HEK293T (cell line): ENCODE data around the gene GFRA1.

ENCODE experiments used
- CTCF ChIA-PET: fragments of 350-600 bp; formaldehyde crosslinking; extraction: SDS; loops from one replicate; lab custom pipeline; 2021; ENCODE audit warnings: antibody characterized with exemption, inconsistent platforms; lab: Yijun Ruan, JAX
- POLR2A ChIA-PET: fragments of 350-600 bp; formaldehyde crosslinking; extraction: SDS; loops from one replicate; lab custom pipeline; 2020; ENCODE audit warnings: antibody characterized with exemption, inconsistent platforms; lab: Yijun Ruan, JAX
- DNase-seq: peaks from one replicate; pipeline ENCODE4 v3.0.0; 2012; ENCODE audit warnings: mixed read lengths; ENCODE audit errors: extremely low spot score
- ARNT ChIP-seq: fragments of 450-650 bp; IDR thresholded peaks from 2 replicates; pipeline ENCODE4 v1.6.1; 2017; ENCODE audit warnings: mild to moderate bottlenecking
- BHLHE40 ChIP-seq: fragments of 450-650 bp; IDR thresholded peaks from 2 replicates; pipeline ENCODE4 v1.6.1; 2016; ENCODE audit warnings: mild to moderate bottlenecking, moderate library complexity, borderline replicate concordance
- CTBP1 ChIP-seq: fragments of 450-650 bp; IDR thresholded peaks from 2 replicates; pipeline ENCODE4 v1.6.1; 2016; ENCODE audit warnings: borderline replicate concordance
- ELF4 ChIP-seq: fragments of 450-650 bp; IDR thresholded peaks from 2 replicates; pipeline ENCODE4 v1.6.1; 2017; ENCODE audit warnings: antibody characterized with exemption
- FOXA1 ChIP-seq: fragments of 450-650 bp; IDR thresholded peaks from 2 replicates; pipeline ENCODE4 v1.6.1; 2016; ENCODE audit warnings: mild to moderate bottlenecking
- FOXK2 ChIP-seq: fragments of 450-650 bp; IDR thresholded peaks from 2 replicates; pipeline ENCODE4 v1.6.1; 2016; ENCODE audit warnings: mild to moderate bottlenecking
- FOXM1 ChIP-seq: fragments of 450-650 bp; IDR thresholded peaks from 2 replicates; pipeline ENCODE4 v1.6.1; 2017; ENCODE audit warnings: mild to moderate bottlenecking, borderline replicate concordance
- HDGF ChIP-seq: fragments of 450-650 bp; IDR thresholded peaks from 2 replicates; pipeline ENCODE4 v1.6.1; 2017; ENCODE audit warnings: antibody characterized with exemption, borderline replicate concordance
- L3MBTL2 ChIP-seq: fragments of 450-650 bp; conservative IDR thresholded peaks from 2 replicates; pipeline ENCODE4 v1.6.1; 2016; ENCODE audit warnings: mild to moderate bottlenecking
- LEF1 ChIP-seq: fragments of 450-650 bp; IDR thresholded peaks from 2 replicates; pipeline ENCODE4 v1.6.1; 2017; ENCODE audit warnings: mild to moderate bottlenecking, borderline replicate concordance
- NFRKB ChIP-seq: fragments of 450-650 bp; IDR thresholded peaks from 2 replicates; pipeline ENCODE4 v1.6.1; 2016; ENCODE audit warnings: mild to moderate bottlenecking, moderate library complexity
- SP1 ChIP-seq: fragments of 450-650 bp; IDR thresholded peaks from 2 replicates; pipeline ENCODE4 v1.6.1; 2017
- SUZ12 ChIP-seq: fragments of 450-650 bp; IDR thresholded peaks from 2 replicates; pipeline ENCODE4 v1.6.1; 2016; ENCODE audit warnings: mild to moderate bottlenecking
- TARDBP ChIP-seq: fragments of 450-650 bp; IDR thresholded peaks from 2 replicates; pipeline ENCODE4 v1.6.1; 2016
- ZNF384 ChIP-seq: fragments of 450-650 bp; IDR thresholded peaks from 2 replicates; pipeline ENCODE4 v1.6.1; 2016
- TF ChIP-seq, protein P1 (sequence below): fragments of 450-650 bp; IDR thresholded peaks from 2 replicates; pipeline ENCODE4 v1.6.1; 2016

The GFRA1 gene

DNA sequence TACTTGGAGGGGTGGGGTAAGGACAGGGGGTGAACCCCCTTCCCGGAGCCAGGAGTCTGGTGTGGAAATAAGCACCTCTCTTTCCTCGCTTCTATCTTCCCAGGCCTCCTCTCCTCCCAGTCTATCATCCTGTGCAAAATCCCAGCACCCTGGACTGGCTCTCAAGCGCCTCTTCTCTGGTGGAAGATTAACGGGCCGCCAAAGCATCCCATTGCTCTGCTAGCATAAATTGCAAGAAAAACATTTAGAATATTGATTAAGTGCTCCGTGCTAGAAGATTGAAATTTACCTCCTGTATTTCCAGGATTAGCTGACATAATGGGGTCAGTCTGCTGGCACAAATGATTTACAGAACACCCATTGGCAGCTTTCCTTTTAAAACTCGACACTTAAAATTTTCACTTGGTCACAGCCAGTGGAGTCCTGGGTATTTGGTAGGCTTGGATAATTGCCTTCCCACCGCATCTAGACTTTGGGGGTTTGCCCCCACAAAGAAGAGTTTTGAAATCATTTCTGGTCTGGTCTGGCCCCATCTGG lies 189.7 kb downstream of the GFRA1 start:
- TF ChIP-seq CTBP1 (no peak), HDGF (no peak)
- TF ChIP-seq, protein P1, sequence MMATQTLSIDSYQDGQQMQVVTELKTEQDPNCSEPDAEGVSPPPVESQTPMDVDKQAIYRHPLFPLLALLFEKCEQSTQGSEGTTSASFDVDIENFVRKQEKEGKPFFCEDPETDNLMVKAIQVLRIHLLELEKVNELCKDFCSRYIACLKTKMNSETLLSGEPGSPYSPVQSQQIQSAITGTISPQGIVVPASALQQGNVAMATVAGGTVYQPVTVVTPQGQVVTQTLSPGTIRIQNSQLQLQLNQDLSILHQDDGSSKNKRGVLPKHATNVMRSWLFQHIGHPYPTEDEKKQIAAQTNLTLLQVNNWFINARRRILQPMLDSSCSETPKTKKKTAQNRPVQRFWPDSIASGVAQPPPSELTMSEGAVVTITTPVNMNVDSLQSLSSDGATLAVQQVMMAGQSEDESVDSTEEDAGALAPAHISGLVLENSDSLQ, result no peak
- POLR2A ChIA-PET, result no interaction called here
- CTCF ChIA-PET, result no interaction called here
- DNase-seq, result no peak

DNA sequence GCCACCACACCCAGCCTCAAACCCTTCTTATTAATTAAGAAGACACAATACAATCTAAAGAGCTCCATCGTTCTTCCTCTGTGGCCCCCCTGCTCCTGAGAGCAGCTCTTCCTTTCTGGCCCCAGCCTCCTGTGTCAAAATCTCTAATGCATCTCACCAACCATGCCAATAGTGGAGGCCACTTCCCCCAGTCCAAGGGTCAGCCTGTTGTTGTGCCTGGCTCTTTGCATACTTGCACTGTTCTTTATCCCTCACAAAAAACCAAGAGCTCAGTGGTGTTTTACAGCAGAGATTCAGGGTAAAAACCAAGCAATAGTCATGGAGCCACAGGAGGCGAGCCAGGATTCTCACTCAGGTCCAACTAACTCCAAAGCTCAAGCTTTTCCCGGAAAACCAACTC lies 190.2 kb downstream of the GFRA1 start:
- TF ChIP-seq TARDBP, result no peak
- no peak for TF ChIP-seq BHLHE40
- TF ChIP-seq, protein P1, result no peak
- TF ChIP-seq NFRKB, result no peak
- TF ChIP-seq FOXK2, result no peak
- no peak for TF ChIP-seq HDGF
- TF ChIP-seq LEF1, result no peak
- no peak for TF ChIP-seq ARNT
- no peak for TF ChIP-seq ELF4
- no peak for TF ChIP-seq FOXM1
- no peak for TF ChIP-seq SP1
- TF ChIP-seq L3MBTL2, result no peak
- TF ChIP-seq SUZ12, result no peak
- TF ChIP-seq CTBP1, result no peak
- no peak for TF ChIP-seq ZNF384
- TF ChIP-seq FOXA1, result no peak
- DNase-seq, result no peak
- CTCF ChIA-PET, result interaction anchor here (0.6 kb wide), 1 partner anchor 1847 kb away, joined by 3 read pairs; no protein-coding TSS in a partner anchor

DNA sequence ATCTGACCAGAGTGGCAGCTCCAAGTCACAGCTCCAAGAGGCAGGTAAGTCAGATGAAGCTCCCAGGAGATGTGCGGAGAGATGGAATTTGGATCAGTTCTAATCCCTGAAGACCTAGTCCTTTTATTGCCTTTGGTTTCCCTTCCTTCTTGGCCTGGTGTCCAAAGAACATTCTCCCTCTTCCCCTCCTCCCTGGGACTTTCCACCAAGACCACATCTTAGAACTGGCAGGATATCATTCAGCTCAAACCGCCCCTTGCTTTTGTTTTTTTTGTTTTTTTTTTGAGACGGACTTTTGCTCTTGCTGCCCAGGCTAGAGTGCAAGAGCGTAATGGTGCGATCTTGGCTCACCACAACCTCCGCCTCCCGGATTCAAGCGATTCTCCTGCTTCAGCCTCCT lies 190.8 kb downstream of the GFRA1 start:
- no peak for TF ChIP-seq SUZ12
- no peak for TF ChIP-seq NFRKB
- TF ChIP-seq TARDBP, result no peak
- TF ChIP-seq L3MBTL2, result no peak
- TF ChIP-seq, protein P1, result no peak
- no peak for TF ChIP-seq FOXA1
- no peak for DNase-seq
- ChIA-PET POLR2A (no interaction called here), CTCF (interaction anchor here (0.6 kb wide), 1 partner anchor 1847 kb away, joined by 3 read pairs; no protein-coding TSS in a partner anchor)

More for the DNA sequence above, 190.2 kb downstream of the GFRA1 start:
- POLR2A ChIA-PET, result no interaction called here

DNA sequence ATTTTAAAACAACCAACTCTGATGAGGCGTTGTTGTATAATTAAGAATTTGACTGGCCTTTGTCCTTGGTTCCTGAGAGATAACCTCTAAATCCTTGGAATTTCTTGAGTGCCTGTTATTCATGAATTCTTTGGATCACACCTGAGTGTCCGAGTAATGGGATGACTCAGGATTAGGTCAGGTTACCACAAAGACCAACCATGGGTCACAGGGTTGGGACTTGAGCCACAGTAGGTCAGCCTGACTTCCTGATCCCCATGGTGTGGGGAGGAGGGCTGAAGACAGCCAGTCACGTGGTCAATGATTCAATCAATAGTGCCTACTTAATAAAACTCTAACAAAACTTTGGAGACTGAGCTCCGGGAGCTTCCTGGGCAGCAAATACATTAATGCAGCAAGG lies 192.5 kb downstream of the GFRA1 start:
- ChIA-PET CTCF (no interaction called here), POLR2A (no interaction called here)
- TF ChIP-seq LEF1 (no peak), HDGF (no peak), FOXK2 (no peak), ZNF384 (no peak), TARDBP (no peak), SUZ12 (no peak), L3MBTL2 (no peak), FOXA1 (no peak), NFRKB (no peak)
- TF ChIP-seq, protein P1, result no peak
- DNase-seq, result no peak

DNA sequence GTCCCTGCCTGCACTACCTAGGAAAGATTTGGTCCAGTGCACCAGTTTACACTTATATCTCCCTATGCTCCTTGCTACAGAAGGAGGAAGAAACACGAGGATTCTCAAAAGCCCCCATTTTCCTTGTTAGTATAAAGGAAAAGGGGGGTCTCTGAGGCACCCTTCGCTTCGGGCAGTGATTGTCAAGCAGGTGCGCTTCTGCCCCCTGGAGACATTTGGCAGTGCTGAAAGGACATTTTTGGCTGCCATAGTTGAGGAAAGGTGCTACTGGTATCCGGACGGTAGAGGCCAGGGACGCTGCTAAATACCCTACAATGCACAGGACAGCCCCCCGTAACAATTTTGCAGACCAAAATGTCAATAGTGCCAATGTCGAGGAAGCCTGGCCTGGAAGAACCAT lies 193.7 kb downstream of the GFRA1 start:
- TF ChIP-seq ARNT (no peak), BHLHE40 (no peak), L3MBTL2 (no peak), HDGF (no peak)
- CTCF ChIA-PET, result no interaction called here
- POLR2A ChIA-PET, result no interaction called here
- no peak for DNase-seq

DNA sequence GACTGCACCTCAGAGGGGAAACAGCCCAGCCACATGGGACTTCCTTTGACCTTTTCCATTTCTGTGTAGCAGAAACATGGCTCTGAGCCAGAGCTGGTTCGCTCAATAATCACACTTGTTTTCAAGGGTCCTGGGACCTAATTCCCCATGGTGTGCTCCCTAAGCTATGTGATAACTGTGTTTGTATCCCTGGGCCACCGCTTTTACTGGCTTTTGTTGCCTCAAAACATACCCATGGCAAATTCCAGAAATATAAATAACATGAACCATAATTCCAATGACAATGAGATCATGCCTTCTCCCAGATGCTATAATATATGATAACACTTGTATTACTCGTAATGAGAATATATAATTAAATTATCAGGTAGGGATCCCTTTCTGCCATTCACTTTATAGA lies 196.4 kb downstream of the GFRA1 start:
- ChIA-PET CTCF (no interaction called here), POLR2A (no interaction called here)
- DNase-seq, result no peak
- TF ChIP-seq FOXK2 (no peak), FOXA1 (no peak), SUZ12 (no peak), L3MBTL2 (no peak), BHLHE40 (no peak), ZNF384 (no peak), SP1 (no peak), FOXM1 (no peak), TARDBP (no peak), CTBP1 (no peak), ARNT (no peak), ELF4 (no peak), NFRKB (no peak), LEF1 (no peak)
- TF ChIP-seq, protein P1, result no peak
